Smooth muscle cell (in vitro differentiated cells): ENCODE results near the gene NCL. TPM values are rescaled to one million over a fixed set of nuclear protein-coding genes. Genes with fewer than 3 reads are reported as not detected.
"Not testable (repeated sequence)": the region's sequence is repeated elsewhere in the genome, so short reads cannot be mapped to it uniquely, and the experiment has no call there.

Experiments used
- DNase-seq: peaks from one replicate; lab custom pipeline; 2025; ENCODE audit not compliant: unreplicated experiment; lab: John Stamatoyannopoulos, UW
- H2AFZ ChIP-seq: fragments of 200-600 bp; sonication (generic); 2 replicates; pipeline ENCODE4 v1.6.0; 2016; ENCODE audit warnings: antibody characterized with exemption, low read depth, mild to moderate bottlenecking
- H3F3A ChIP-seq: fragments of 200-600 bp; sonication (generic); 2 replicates; pipeline ENCODE4 v1.6.0; 2017; ENCODE audit warnings: antibody characterized with exemption, low read depth
- H3K27ac ChIP-seq: fragments of 200-600 bp; sonication (generic); 2 replicates; pipeline ENCODE4 v1.5.1; 2016; ENCODE audit warnings: low read depth, mild to moderate bottlenecking
- H3K27me3 ChIP-seq: fragments of 200-600 bp; sonication (generic); 2 replicates; pipeline ENCODE4 v1.6.1; 2016; ENCODE audit warnings: low read depth, mild to moderate bottlenecking
- H3K36me3 ChIP-seq: fragments of 200-600 bp; sonication (generic); 2 replicates; pipeline ENCODE4 v1.5.1; 2016; ENCODE audit warnings: low read depth
- H3K4me1 ChIP-seq: fragments of 200-600 bp; sonication (generic); 2 replicates; pipeline ENCODE4 v1.5.1; 2016; ENCODE audit warnings: low read depth
- H3K4me2 ChIP-seq: fragments of 200-600 bp; sonication (generic); 2 replicates; pipeline ENCODE4 v1.6.0; 2016; ENCODE audit warnings: mild to moderate bottlenecking
- H3K4me3 ChIP-seq: fragments of 200-600 bp; sonication (generic); 2 replicates; pipeline ENCODE4 v1.5.1; 2016; ENCODE audit warnings: mild to moderate bottlenecking
- H3K79me2 ChIP-seq: fragments of 200-600 bp; sonication (generic); 2 replicates; pipeline ENCODE4 v1.6.0; 2016; ENCODE audit warnings: low read depth, mild to moderate bottlenecking
- H3K9ac ChIP-seq: fragments of 200-600 bp; sonication (generic); 2 replicates; pipeline ENCODE4 v1.6.0; 2016; ENCODE audit warnings: low read depth
- H3K9me3 ChIP-seq: fragments of 200-600 bp; sonication (generic); replicated peaks from 2 replicates; pipeline ENCODE4 v1.5.1; 2016; ENCODE audit warnings: low read depth
- H4K20me1 ChIP-seq: fragments of 200-600 bp; sonication (generic); 2 replicates; pipeline ENCODE4 v1.6.0; 2016; ENCODE audit warnings: low read depth
- WGBS: methylation state at CpG from one replicate; pipeline ENCODE4 v1.1.7; 2016; ENCODE audit warnings: low lambda C conversion rate; 5-methylcytosine and 5-hydroxymethylcytosine counted together
- polyA plus RNA-seq: library from polyadenylated mRNA; unstranded; fragments of >200 nt; fragmentation: Nextera tagmentation; extraction: Ambion mirVana; gene quantifications from 2 replicates; pipeline ENCODE4 v1.2.1, GENCODE V29; 2016
- total RNA-seq: library from RNA; depleted of rRNA; stranded (reverse); fragments of >200 nt; gene quantifications from 2 replicates; pipeline ENCODE4 v1.2.3, GENCODE V29; 2014
- TF ChIP-seq, protein P1 (sequence below): fragments of 200-600 bp; sonication (generic); IDR thresholded peaks from 2 replicates; pipeline ENCODE4 v1.5.1; 2017; ENCODE audit warnings: borderline replicate concordance, mild to moderate bottlenecking, antibody characterized with exemption; ENCODE audit not compliant: insufficient read depth, poor library complexity, severe bottlenecking

The NCL gene
- total and polyA plus RNA-seq, 2 experiments from 2014 or later = 108 to 219 TPM

DNA sequence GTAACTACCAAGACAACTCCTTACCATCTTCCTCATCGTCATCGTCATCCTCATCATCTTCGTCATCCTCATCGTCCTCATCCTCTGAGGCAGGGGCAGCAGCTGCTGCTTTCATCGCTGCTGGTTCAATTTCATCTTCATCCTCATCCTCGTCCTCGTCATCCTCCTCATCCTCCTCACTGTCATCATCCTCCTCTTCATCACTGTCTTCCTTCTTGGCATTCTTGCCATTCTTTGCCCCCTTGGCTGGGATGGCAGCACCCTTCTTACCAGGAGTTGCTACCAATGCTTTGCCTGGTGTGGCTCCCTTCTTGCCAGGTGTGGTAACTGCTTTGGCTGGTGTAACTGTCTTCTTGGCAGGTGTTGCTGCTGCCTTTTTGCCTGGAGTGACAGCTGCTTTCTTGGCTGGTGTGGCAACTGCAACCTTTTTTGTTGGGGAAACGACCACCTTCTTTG lies 2.7 kb downstream of the NCL start:
- WGBS = 94% methylated on average over 8 of the region's 8 CpGs
- no peak overlapping the region for H3K27ac ChIP-seq
- DNase-seq = no peak
- H3F3A ChIP-seq = peaks cover 33% of the 10 kb centered on the region
- H3K4me3 ChIP-seq = no peak overlapping the region
- peaks cover 75% of the 10 kb centered on the region for H4K20me1 ChIP-seq
- peaks cover 43% of the 10 kb centered on the region for H3K79me2 ChIP-seq
- H3K36me3 ChIP-seq = peaks cover 40% of the 10 kb centered on the region
- TF ChIP-seq, protein P1, sequence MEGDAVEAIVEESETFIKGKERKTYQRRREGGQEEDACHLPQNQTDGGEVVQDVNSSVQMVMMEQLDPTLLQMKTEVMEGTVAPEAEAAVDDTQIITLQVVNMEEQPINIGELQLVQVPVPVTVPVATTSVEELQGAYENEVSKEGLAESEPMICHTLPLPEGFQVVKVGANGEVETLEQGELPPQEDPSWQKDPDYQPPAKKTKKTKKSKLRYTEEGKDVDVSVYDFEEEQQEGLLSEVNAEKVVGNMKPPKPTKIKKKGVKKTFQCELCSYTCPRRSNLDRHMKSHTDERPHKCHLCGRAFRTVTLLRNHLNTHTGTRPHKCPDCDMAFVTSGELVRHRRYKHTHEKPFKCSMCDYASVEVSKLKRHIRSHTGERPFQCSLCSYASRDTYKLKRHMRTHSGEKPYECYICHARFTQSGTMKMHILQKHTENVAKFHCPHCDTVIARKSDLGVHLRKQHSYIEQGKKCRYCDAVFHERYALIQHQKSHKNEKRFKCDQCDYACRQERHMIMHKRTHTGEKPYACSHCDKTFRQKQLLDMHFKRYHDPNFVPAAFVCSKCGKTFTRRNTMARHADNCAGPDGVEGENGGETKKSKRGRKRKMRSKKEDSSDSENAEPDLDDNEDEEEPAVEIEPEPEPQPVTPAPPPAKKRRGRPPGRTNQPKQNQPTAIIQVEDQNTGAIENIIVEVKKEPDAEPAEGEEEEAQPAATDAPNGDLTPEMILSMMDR = no peak
- no peaks in the 10 kb centered on the region for H3K27me3 ChIP-seq
- H3K4me1 ChIP-seq = peaks cover 21% of the 10 kb centered on the region
- H2AFZ ChIP-seq = no peak overlapping the region
- no peak overlapping the region for H3K4me2 ChIP-seq
- no peak overlapping the region for H3K9ac ChIP-seq
- no peaks in the 10 kb centered on the region for H3K9me3 ChIP-seq

- WGBS = 92% methylated on average over 10 of the region's 10 CpGs
- H3K9ac ChIP-seq, H3K27me3 ChIP-seq, DNase-seq, H3K9me3 ChIP-seq, H3K4me2 ChIP-seq, H2AFZ ChIP-seq, H3K4me3 ChIP-seq, H3K27ac ChIP-seq: not testable (repeated sequence)
- Histone ChIP-seq H4K20me1 (peaks cover 82% of the 10 kb centered on the region), H3K79me2 (peaks cover 43% of the 10 kb centered on the region), H3F3A (peaks cover 40% of the 10 kb centered on the region), H3K36me3 (peaks cover 47% of the 10 kb centered on the region), H3K4me1 (peaks cover 21% of the 10 kb centered on the region)
Measured at GRCh38 chr2:231460841-231461240, 3.4 kb downstream of the NCL start.

DNA sequence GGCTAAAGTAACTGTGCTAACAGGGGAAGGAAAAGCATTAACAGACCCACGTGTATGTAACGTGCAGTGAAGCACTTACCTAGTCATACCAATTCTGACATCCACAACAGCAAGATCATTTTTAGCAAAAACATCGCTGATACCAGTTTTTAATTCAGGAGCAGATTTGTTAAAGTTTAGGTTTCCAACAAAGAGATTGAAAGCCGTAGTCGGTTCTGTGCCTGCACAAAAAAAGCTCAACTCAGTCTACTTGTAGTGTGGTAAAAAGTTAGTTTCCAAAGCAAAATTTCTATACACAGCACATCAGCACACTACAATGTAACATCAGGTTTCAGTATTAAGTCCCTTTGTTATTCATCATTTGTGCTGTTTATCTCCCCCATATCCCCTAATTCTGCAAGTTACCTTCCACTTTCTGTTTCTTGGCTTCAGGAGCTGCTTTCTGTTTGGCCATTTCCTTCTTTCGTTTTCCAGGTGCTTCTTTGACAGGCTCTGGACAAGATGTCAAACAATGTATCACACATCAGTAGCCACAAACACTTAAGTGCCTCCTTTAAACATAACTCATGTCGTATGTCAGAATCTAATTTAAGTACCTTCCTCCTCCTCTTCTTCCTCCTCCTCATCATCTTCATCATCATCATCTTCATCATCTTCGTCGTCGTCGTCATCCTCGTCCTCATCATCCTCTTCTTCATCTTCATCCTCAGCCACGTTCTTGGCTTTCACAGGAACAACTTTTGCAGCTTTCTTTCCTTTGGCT lies 4.0 kb downstream of the NCL start:
- no peak overlapping the region for H3K4me3 ChIP-seq
- peaks cover 43% of the 10 kb centered on the region for H3K79me2 ChIP-seq
- H3F3A ChIP-seq = peaks cover 40% of the 10 kb centered on the region
- no peaks in the 10 kb centered on the region for H3K9me3 ChIP-seq
- H3K4me2 ChIP-seq = no peak overlapping the region
- DNase-seq = no peak
- H3K4me1 ChIP-seq = peaks cover 15% of the 10 kb centered on the region
- H3K9ac ChIP-seq = no peak overlapping the region
- H3K36me3 ChIP-seq = peaks cover 52% of the 10 kb centered on the region
- no peak overlapping the region for H2AFZ ChIP-seq
- TF ChIP-seq, protein P1 = no peak
- 96% methylated on average over 13 of the region's 13 CpGs for WGBS
- no peak overlapping the region for H3K27ac ChIP-seq
- peaks cover 84% of the 10 kb centered on the region for H4K20me1 ChIP-seq
- H3K27me3 ChIP-seq = no peaks in the 10 kb centered on the region

DNA sequence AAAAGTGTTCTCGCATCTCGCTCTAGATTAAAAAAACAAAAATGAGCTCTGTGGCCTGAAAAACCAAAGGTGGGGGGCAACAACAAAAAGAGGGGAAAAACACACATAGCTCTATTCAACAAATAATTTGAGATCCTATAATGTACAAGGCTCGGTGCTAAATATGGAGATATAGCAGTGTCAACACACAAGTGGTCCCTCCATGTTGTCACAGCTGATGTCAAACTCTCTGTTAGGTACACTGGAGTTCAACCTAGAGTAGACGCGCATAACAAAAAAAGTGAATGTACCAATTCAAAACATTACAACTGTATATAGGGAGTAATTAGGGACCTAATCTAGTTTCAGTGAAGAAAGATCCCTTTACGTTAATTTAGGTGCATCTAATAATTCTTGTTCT lies 5.9 kb downstream of the NCL start:
- peaks cover 53% of the 10 kb centered on the region for H3K36me3 ChIP-seq
- peaks cover 37% of the 10 kb centered on the region for H3K79me2 ChIP-seq
- H3K27me3 ChIP-seq = no peaks in the 10 kb centered on the region

More for the DNA sequence above, 5.9 kb downstream of the NCL start:
- peaks cover 41% of the 10 kb centered on the region for H3F3A ChIP-seq
- H3K9me3 ChIP-seq = no peaks in the 10 kb centered on the region
- H2AFZ ChIP-seq = no peak overlapping the region
- DNase-seq = no peak
- peaks cover 85% of the 10 kb centered on the region for H4K20me1 ChIP-seq
- WGBS = 96% methylated on average over 6 of the region's 6 CpGs
- H3K4me1 ChIP-seq = peaks cover 12% of the 10 kb centered on the region
- TF ChIP-seq, protein P1 = no peak
- H3K27ac ChIP-seq = no peak overlapping the region
- no peak overlapping the region for H3K4me3 ChIP-seq
- H3K4me2 ChIP-seq = no peak overlapping the region
- no peak overlapping the region for H3K9ac ChIP-seq
